ENCODE results near the gene TM9SF1. TPM values are rescaled to one million over a fixed set of nuclear protein-coding genes. Genes with fewer than 3 reads are reported as not detected.

The TM9SF1 gene
- total and polyA plus RNA-seq, 9 of the 15 experiments (the other 6 are each of a cell fraction or from before 2014, with no cell fraction given) = 5.3 to 20.3 (median 11.8) TPM

- Histone ChIP-seq H4K20me1 (replicated peaks; ENCODE audit: control insufficient read depth, insufficient read depth, low read length) (no peaks in the 10 kb centered on the region), H3K4me3 (no peak overlapping the region), H3K36me3 (ENCODE audit: control insufficient read depth, insufficient read depth, low read length) (peaks cover 15% of the 10 kb centered on the region; the same call in 2 of the 3 replicates), H3K27me3 (ENCODE audit: control insufficient read depth in 2 of 2, insufficient read depth in 2 of 2, low read length in 2 of 2) (no peaks in the 10 kb centered on the region), H3K9me1 (ENCODE audit: control insufficient read depth, insufficient read depth, low read length) (no peaks in the 10 kb centered on the region), H3K79me2 (ENCODE audit: control insufficient read depth, insufficient read depth, low read length) (peaks cover 44% of the 10 kb centered on the region), H3K27ac (ENCODE audit: extremely low read depth, low read depth, low read length) (no peak overlapping the region), H3K4me1 (replicated peaks in 1 of 2; ENCODE audit: control insufficient read depth in 2 of 2, insufficient read depth in 2 of 2, low read length in 2 of 2) (peaks cover 6 to 13% of the 10 kb centered on the region in 2 experiments; a peak in 3 of 5 replicates), H2AFZ (ENCODE audit: low read depth, low read length) (no peak overlapping the region), H3K4me2 (ENCODE audit: insufficient read depth, low read length) (no peak overlapping the region), H3K9ac (ENCODE audit: insufficient read depth in 1 of 2, low read depth in 2 of 2, low read length in 2 of 2) (no peak overlapping the region), H3K9me3 (replicated peaks; ENCODE audit: control insufficient read depth, insufficient read depth, low read depth, low read length) (0 out of 2 replicates have a peak, but pooled peaks cover 2% of the 10 kb centered on the region)
- WGBS (ENCODE audit: insufficient coverage, low coverage, missing lambda C conversion rate) = 82% methylated on average over 4 of the region's 7 CpGs
- intact Hi-C loops (cut with micrococcal nuclease) (no loop called here), in situ Hi-C loops (cut with MboI) (no loop called here)
- DNase-seq (ENCODE audit: extremely low read depth in 1 of 4, low spot score in 3 of 4) (no peak), ATAC-seq (no peak), FAIRE-seq (no peak)
- BruUV-seq (replicated peaks) = no TSS peak
- ChIA-PET POLR2A (interaction anchor here (0.6 to 0.9 kb wide), 2 partner anchors 10 to 29 kb away, joined by 3 to 4 read pairs; no protein-coding TSS in a partner anchor), CTCF (ENCODE audit: low intra/inter-chr PET ratio) (no interaction called here)
- TF ChIP-seq POLR2H (tag; IDR thresholded peaks at IDR 0.05; ENCODE audit: low read depth) (no peak), ZNF232 (CRISPR knock-in tag; IDR thresholded peaks at IDR 0.05) (no peak), EP300 (IDR thresholded peaks at IDR 0.05; ENCODE audit: low read length) (no peak), ZSCAN32 (CRISPR knock-in tag; IDR thresholded peaks at IDR 0.05) (no peak), C11orf30 (IDR thresholded peaks at IDR 0.05; ENCODE audit: low read depth) (no peak), ELF4 (CRISPR knock-in tag; IDR thresholded peaks at IDR 0.05) (no peak), SMARCA4 (IDR thresholded peaks at IDR 0.05) (no peak), ZNF175 (CRISPR knock-in tag; IDR thresholded peaks at IDR 0.05; ENCODE audit: low read depth) (no peak), CBX8 (IDR thresholded peaks at IDR 0.05; ENCODE audit: borderline replicate concordance, extremely low read depth, low read depth, low read length, poor library complexity, severe bottlenecking) (no peak), RFX7 (CRISPR knock-in tag; IDR thresholded peaks at IDR 0.05) (no peak), ZNF174 (CRISPR knock-in tag; IDR thresholded peaks at IDR 0.05) (no peak), SMARCC2 (IDR thresholded peaks at IDR 0.05; ENCODE audit: low read depth) (no peak), HCFC1 (IDR thresholded peaks at IDR 0.05; ENCODE audit: low read depth, low read length) (no peak), TEAD2 (tag; IDR thresholded peaks at IDR 0.05) (no peak), ELF2 (CRISPR knock-in tag; IDR thresholded peaks at IDR 0.05) (no peak), ZNF316 (IDR thresholded peaks at IDR 0.05) (no peak)
These were observed 3.7 kb upstream of the TM9SF1 start for GRCh38 chr14:24198814-24199524.
